SHP77 treated with DMSO at 0.1 percent for 48 hours (cell line): ENCODE measurements around the gene FAM177A1.
A peak's percentile ranks its signal among the peaks of the same experiment; 100 is the strongest.
"Not testable (repeated sequence)": the region's sequence is repeated elsewhere in the genome, so short reads cannot be mapped to it uniquely, and the experiment has no call there.

Experiments
- DNase-seq: peaks from one replicate; lab custom pipeline; 2025; lab: John Stamatoyannopoulos, UW

The FAM177A1 gene

DNA sequence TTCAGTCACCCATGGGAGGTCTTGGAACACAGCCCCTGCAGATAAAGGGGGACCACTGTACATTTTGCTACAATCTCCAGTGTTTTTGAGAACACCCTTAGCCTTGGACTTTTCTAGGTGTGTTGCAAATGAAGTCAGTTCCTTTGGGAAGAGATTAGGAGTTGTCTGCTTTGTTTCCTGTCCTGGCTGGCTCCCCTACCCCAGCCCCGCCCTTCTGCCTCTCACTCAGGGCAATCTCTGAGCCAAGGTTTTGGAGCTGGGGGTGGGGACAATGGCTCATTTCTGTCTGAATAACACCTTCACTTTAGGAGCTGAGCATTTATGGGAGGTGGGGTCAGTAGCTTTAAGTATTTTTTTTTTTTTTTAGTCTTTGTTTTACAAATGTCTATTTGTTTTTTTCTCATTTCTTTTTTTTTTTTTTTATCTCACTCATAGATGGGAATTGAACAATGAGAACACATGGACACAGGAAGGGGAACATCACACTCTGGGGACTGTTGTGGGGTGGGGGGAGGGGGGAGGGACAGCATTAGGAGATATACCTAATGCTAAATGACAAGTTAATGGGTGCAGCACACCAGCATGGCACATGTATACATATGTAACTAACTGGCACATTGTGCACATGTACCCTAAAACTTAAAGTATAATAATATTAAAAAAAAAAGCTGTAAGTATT, 15.2 kb downstream of the FAM177A1 start:
- DNase-seq = not testable (repeated sequence)

DNA sequence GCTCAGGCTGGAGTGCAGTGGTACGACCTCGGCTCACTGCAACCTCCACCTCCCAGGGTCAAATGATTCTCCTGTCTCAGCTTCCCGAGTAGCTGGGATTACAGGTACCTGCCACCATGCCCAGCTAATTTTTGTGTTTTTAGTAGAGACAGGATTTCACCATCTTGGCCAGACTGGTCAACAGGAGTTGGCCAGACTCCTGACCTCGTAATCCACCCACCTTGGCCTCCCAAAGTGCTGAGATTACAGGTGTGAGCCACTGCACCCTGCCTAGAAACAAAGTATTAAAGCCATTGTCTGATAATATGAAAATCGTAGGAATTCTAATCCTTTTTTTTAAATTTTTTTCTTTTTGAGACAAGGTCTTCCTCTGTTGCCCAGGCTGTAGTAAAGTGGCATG, 19.7 kb downstream of the FAM177A1 start:
- DNase-seq = not testable (repeated sequence)

DNA sequence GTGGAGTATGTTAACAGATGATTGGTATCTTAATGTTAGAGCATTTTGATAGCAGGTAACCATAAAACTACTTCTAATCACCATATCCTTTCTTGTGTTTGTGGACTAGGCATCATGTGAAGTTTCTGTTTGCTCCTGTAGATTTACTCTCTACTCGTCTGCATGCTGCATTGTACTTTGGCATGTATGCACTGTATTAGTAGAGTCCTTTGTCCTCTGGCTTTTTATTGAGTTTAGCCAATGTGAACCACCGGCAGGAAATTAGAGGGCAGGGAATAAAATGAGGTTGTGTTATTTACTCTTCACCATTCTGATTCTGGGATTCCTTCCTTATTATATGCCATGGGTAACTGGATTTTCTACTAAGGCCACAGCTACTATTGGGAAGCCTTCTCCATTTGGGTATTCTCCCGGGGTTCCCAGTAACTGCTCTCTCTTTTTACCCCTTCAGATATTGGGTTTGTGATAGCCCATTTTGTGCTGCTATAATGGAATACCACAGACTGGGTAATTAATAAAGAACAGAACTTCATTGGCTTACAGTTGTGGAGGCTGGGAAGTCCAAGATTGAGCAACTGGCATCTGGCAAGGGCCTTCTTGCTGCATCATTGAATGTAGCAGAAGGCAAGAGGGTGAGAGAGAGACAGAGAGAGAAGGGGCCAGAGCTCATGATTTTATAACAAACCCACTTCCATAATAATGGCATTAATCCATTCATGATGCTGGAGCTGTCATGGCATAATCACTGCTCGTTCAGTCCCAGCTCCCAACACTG, 22.4 kb downstream of the FAM177A1 start:
- DNase-seq = no peak

DNA sequence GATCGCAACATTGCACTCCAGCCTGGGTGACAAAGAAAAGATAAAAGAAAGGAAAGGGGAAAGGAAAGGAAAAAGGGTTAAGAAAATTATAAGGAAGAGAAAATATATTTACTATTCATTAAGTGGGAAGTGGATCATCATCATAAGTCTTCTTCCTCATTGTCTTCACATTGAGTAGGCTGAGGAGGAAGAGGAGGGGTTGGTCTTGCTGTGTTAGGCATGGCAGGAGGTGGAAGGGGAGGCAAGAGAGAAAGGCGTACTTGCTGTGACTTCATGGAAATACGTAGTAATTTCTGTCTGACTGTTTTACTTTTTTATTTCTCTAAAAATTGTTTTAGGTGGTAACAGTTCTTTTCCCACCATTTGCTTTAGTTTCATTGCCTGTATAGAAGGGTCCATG, 26.2 kb downstream of the FAM177A1 start:
- DNase-seq = no peak

DNA sequence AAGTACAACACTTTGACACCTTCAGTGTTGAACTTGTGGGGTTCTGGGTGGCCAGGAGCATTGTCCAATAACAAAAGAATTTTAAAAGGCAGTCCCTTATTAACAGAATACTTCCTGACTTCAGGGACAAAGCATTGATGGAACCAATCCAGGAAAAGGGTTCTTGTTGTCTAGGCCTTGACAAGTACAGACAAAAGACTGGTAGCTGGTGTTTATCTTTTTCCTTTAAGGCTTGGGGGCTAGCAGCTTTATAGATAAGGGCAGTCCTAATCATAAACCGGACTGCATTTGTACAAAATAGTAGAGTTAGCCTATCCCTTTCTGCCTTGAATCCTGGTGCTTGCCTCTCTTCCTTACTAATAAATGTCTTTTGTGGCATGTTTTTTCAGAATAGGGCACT, 27.4 kb downstream of the FAM177A1 start:
- DNase-seq = no peak

DNA sequence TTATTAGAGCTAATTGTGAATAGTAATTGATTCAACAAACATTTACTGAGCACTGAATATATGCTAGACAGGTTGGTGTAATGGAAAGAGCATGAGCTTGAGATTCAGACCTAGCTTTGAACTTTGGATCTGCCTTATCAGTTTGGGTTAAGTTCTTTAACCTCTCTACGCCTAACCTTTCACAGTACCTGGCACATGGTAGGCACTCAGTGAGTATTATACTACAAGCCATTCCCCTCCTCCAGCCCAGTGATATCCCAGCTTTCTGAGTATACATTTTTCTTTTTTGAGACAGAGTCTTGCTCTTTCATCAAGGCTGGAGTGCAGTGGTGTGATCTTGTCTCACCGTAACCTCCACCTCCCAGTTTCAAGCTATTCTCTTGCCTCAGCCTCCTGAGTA, 32.0 kb downstream of the FAM177A1 start:
- no peak for DNase-seq

DNA sequence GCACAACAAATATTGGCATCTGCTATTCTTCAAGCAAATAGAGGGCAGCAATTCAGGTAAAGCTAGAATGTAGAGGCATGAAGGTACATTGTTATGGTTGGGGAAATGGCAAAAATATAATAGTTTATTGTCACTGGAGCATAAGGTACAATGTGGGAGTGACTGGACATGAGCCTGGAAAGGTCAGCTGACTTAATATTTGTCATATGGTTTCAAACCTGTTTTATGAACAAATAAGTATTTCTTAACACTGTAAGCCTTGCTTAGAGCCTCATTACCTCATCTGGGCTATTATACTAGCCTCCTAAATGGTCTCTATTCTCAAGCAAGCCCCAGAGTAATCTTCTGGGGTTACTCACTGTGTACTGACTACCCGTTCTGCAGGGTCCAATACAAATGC, 33.7 kb downstream of the FAM177A1 start:
- DNase-seq = no peak

DNA sequence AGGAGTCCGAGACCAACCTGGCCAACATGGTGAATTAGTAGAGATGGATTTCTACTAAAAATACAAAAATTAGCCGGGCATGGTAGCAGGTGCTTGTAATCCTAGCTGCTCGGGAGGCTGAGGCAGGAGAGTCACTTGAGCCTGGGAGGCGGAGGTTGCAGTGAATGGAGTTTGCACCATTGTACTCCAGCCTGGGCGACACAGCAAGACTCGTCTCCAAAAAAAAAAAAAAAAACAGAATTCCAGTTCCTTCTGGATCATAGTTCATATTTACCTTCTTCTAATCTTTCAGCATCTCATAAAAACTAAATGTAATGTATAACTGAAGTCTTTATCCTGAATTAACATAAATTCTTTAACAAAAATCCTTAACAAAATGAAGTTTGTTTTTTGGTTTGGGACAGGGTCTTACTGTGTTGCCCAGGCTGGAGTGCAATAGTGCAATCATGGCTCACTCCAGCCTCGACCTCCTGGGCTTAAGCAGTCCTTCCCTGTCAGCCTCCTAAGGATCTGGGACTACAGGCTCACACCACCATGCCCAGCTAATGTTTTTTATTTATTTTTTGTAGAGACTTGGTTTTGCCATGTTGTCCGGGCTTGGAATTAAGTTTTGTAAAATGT, 37.6 kb downstream of the FAM177A1 start:
- no peak for DNase-seq

DNA sequence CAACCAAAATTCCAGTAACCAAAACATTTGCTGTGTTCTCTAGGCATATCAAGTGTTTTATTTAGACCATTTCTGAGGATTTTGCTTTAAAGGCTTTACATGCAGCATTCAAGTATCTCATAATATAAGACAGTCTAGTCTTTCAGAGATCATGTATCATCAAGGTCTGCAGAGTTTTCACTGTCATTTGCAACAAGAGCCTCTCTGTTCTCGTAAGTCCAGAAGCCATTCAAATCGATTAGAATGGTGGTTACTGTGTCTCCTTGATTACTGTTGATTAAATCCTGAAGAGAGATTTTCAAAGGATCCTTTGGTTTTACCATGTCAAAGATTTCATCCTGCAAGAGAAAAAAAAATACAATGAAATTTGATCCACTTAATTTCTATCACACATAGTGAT, 39.4 kb downstream of the FAM177A1 start:
- DNase-seq = no peak

DNA sequence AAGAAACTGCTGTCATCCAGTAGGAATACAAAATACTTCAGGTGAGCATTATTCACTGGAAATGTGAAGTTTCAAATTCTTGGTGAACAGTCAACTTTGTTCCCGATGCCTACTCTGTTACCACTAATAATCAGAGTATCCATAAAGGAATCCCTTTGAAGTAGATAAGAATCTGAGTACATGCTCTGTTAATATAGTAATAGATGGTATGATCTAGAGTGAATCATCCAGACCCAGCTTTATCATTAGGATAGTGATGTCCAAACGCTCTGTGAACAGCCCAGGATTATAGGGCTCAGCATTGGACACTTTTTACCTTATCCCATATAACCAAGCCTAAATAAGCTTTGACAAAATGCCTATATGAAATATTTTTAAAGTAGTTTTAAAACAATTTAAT, 42.4 kb downstream of the FAM177A1 start:
- DNase-seq = no peak

DNA sequence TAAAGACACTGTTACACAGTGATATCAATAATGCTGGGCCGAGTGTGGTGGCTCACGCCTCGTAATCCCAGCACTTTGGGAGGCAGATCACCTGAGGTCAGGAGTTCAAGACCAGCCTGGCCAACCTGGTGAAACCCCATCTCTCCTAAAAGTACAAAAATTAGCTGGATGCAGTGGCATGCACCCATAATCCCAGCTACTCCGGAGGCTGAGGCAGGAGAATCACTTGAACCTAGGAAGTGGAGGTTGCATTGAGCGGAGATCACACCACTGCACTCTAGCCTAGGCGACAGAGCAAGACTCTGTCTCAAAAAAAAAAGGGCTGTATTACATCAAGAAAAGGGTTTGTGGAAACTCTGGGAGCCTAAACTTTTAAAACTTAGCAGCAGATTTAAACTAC, 48.6 kb downstream of the FAM177A1 start:
- DNase-seq = not testable (repeated sequence)

DNA sequence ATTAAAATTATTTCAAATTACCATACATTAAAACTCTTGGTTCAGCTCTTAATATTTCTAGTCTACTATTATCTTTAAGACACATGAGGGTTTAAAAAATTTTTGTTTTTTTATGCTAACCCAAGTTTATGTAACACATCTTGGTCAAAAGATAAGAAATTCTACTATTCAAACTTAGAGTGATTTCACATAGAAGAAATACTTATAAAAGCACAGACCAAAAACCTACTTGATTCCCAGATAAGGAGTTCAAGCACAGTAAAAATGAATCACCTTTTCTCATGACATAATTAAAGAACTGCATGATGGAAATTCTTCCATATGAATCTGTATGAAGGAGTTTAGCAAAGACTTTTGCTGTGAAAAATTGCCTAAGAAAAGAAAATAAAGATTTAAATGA, 61.8 kb downstream of the FAM177A1 start:
- no peak for DNase-seq

DNA sequence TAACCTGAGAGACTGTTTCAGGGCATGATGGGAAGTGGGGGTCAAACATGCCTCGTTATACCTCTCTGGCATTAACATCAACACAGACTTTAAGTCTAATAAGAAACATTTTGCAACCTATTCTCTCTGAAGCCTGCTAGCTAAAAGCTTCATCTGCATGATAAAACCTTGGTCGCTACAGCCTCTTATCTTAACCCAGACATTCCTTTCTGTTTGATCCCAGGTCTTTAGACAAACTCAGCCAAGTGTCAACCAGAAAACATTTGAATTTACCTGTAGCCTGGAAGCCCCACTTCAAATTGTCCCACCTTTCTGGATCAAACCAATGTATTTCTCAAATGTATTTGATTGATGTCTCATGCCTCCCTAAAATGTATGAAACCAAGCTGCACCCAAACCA, 66.6 kb downstream of the FAM177A1 start:
- DNase-seq = no peak

DNA sequence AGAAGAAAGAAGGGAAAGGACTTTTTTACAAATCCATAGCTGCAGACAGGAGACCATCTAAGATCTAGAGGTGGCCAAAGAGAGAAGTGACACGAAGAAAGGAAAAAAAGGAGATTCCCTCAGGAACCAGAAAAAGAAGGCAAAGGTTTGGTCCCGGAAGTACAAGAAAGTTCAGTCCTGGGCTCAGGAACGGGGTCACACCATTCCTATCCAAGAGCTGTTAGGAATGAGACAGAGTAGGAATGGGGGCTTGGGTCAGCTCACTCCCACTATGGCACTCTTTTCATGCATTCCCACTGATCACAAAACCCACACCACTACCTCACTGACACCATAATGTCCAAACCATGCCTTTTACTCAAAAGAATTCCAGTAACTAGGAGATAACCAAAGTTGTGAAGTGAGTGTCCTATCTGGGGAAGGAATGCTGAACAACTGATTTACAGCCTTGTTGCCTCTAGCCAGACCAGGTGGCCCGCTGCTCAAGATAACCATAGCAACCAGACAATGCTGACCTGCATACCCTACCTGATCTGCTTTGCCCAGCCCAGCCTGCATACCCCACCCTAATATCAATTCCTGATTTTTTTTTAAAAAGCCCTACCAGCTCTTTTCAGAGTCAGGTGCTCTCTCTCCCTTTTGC, 67.4 kb downstream of the FAM177A1 start:
- no peak for DNase-seq

DNA sequence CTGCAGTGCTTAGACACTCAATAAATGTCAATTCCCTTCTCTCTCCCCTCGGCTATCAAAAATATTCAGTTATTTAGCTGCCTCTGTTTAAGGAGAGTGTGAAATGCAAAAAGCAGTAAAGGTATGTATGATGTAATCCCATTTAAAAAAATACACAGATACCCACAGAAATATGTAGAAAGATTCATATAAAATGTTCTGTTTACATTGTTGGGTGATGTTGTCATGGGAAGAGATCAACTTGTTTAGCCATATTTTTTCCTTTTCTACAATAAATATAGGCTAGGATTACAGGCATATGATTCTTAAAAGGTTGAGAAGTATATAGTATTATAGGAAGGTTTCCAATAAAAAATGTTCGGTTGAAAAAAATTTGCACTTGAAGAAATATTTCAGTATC, 68.0 kb downstream of the FAM177A1 start:
- no peak for DNase-seq

DNA sequence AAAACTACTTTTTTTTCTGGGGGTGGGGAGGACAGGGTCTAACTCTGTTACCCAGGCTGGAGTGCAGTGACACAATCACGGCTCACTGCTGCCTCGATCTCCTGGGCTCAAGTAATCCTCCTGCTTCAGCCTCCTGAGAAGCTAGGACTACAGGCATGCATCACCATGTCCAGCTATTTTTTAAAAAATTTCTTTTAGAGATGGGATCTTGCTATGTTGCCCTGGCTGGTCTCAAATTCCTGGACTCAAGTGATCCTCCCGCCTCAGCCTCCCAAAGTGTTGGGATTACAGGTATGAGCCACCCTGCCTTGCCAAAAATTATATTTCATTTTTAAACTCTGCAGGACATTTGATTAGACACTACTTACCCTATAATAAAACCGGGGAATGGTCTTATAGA, 70.2 kb downstream of the FAM177A1 start:
- DNase-seq = no peak

DNA sequence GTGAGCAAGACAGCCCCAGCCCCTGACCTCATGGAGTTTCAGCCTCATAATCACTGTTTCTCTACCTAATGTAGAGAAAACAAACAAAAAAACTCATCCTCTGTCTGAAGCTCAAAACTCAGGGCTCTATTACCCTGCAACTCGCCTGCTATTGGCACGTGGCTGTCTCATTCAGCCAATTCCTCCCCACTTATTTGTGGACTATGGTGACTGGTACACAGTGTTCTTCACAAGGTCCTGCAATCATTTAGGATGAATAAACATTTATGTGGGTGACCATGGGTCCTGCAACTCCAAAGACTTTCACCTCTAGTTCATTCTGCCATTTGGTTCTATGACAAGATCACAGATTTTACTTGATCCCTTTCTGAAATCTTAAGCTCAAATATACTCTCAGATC, 71.0 kb downstream of the FAM177A1 start:
- DNase-seq = no peak

DNA sequence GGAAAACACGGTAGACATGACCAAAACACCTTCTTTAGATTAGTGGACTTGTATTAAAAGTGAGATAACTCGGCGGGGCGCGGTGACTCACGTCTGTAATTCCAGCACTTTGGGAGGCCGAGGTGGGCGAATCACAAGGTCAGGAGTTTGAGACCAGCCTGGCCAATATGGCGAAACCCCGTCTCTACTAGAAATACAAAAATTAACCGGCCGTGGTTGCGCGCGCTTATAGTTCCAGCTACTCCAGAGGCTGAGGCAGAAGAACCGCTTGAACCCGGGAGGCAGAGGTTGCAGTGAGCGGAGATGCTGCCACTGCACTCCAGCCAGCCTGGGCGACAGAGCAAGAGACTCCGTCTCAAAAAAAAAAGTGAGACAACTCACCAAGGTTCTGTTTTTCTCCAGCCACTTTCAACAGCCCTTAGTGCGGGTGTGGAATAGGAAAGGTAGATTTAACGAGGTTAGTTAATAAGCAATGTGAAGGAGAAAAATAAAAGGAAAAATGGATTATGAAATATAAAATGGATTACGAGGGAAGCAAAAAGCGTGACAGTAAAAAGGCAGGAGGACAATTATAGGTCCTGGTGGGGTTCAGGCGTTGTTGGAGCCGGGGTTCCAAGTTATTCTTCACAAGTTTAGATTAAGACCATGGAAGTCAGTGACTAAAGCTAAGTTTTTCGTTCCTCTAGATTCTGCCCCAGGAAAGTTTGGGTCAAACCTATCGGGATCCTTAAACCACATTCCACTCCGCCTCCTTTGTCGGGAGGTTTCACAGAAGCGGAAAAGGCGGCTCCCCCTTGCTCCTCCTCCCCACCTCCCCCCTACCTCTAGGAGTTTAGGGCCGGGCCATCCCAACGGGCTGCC, 75.2 kb downstream of the FAM177A1 start:
- peak; percentile 35 for DNase-seq

DNA sequence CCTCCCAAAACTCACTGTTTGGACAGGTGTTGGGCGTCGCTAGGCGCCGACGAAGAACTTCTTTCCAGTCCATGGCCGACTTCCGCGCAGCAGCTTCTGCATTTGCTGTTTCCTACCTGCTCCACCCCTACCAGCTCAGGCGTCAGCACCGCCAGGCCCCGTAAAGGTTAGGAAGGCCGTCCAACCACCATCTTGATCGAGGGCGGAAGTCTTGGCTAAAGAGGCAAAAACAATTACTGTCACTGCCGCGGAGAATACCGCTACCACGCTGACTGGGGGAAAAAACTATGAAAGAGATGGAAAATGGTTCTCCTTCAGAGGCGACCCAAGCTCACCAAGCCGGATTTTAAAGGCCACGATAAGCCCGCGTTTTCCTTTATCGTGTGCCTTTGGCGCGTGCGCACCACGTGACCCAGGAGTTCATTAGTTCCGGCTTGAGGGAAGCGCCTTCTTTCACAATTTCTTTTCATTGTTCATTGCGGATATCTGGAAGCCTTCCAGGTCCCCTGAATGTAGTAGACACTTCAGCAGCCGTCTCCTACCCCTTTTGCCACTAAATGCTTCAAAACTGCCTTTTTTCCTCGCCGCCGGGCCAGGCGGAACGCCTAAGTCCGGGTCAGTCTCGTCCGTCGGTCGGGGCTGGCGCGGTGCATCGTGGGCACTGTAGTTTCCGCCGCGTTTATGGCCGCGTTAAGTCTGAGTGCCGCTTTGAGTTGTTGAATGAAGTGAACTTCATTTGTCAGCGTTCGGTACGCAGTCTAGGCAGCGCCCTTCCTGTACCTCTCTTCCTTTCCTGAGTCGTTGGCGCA, 76.0 kb downstream of the FAM177A1 start, which contains the start of the genes PPP2R3C and PRORP:
Gene PPP2R3C (minus strand): TSS at position 104 of the 809 bp plus-strand sequence. CDS start 31 bp downstream, at position 73.
Gene PRORP (plus strand): TSS at position 666 of the 809 bp plus-strand sequence. CDS start 694 bp downstream, outside the sequence.
- DNase-seq = peak; percentile 96

DNA sequence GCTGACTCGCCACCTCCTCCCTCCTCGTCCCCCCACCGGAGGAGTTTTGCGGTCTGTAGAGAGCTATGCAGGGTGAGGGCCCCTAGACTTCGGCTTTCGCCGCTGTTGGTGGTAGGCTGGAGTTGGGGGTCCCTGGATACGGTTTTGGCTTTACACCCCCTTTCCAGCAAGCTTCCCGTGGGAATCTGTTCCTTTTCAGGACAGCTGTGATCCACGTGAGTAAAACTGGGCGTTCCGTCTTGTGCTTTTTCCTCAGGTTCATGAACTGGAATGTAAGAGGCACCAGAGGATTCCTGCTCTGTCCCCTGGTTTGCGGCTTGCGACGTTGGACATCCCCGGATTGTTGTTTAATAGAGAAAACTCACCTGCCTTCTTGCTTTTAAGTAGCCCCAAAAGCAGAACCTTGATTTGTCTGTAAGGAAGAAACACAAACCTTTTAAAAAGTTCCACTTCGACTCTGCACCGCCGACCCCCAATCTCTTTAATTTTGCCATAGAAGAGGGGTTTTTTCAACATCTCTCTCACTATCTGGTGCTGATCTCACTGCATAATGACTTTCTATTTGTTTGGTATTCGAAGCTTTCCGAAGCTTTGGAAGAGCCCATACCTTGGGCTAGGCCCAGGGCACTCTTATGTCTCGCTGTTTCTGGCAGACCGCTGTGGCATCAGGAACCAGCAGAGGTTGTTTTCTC, 76.8 kb downstream of the FAM177A1 start:
- peak; percentile 7 for DNase-seq
